K562 (cell line): Measurements from ENCODE around the gene MRPL10. TPM values are rescaled to one million over a fixed set of nuclear protein-coding genes. Genes with fewer than 3 reads are reported as not detected.

ENCODE experiments used
- ATAC-seq: fragments of 200-7000 bp; cut with Tn5 transposase; 3 replicates; pipeline ENCODE4 v1.9.1; 2020; ENCODE audit warnings: moderate library complexity
- BruUV-seq: library from RNA; stranded (reverse); fragments of 400-500 nt; replicated peaks from 2 replicates; lab custom pipeline; 2021; lab: Mats Ljungman, UMichigan
- CTCF ChIA-PET: fragments of 300-600 bp; formaldehyde crosslinking; extraction: SDS; loops from one replicate; lab custom pipeline; 2021; ENCODE audit warnings: low intra/inter-chr PET ratio; lab: Yijun Ruan, JAX
- POLR2A ChIA-PET: fragments of 300-600, 350-650 bp; sonication (Branson Sonifier 250); formaldehyde crosslinking; extraction: SDS; loops from one replicate; lab custom pipeline; 2021; ENCODE audit warnings: antibody characterized with exemption, inconsistent platforms; lab: Yijun Ruan, JAX
- DNase-seq, 4 experiments: peaks; one replicate each; pipeline versions ENCODE4 v3.0.0 to v3.0.0-alpha.2; 2011 to 2018; ENCODE audit warnings: low spot score in 3 of 4, mixed read lengths in 3 of 4; ENCODE audit errors: extremely low read depth in 1 of 4
- FAIRE-seq: peaks from 2 replicates; lab custom pipeline; 2011; peaks lifted over from hg19 to GRCh38; lab: Jason Lieb, UNC
- H2AFZ ChIP-seq: 2 replicates; pipeline ENCODE4 v1.6.0; 2011; ENCODE audit warnings: low read depth, low read length, control low read depth, inconsistent platforms
- H3K27ac ChIP-seq: fragments of 200-600 bp; 3 replicates; pipeline ENCODE4 v1.8.0; 2011; ENCODE audit warnings: low read depth, mild to moderate bottlenecking, control low read depth, inconsistent platforms, low read length, moderate library complexity, mixed read lengths; ENCODE audit errors: extremely low read depth
- H3K27me3 ChIP-seq, 2 experiments: fragments of 300-600 bp in 1 of 2; 2 replicates in 1 of 2; 3 replicates in 1 of 2; pipeline versions ENCODE4 v1.6.0 to v1.8.0; 2011; ENCODE audit warnings: inconsistent platforms in 2 of 2, low read length in 2 of 2, mild to moderate bottlenecking in 1 of 2, mixed read lengths in 1 of 2, moderate library complexity in 1 of 2; ENCODE audit not compliant: control insufficient read depth in 2 of 2, insufficient read depth in 2 of 2
- H3K36me3 ChIP-seq: fragments of 300-600 bp; 3 replicates; pipeline ENCODE4 v1.8.0; 2011; ENCODE audit warnings: mild to moderate bottlenecking, low read length, inconsistent platforms; ENCODE audit not compliant: control insufficient read depth, insufficient read depth
- H3K4me1 ChIP-seq, 2 experiments: fragments of 200-600 bp in 1 of 2; replicated peaks in 1 of 2; 2 replicates in 1 of 2; 3 replicates in 1 of 2; pipeline versions ENCODE4 v1.5.1 to v1.8.0; 2011; ENCODE audit warnings: inconsistent platforms in 2 of 2, low read length in 2 of 2, mild to moderate bottlenecking in 1 of 2, mixed read lengths in 1 of 2, moderate library complexity in 1 of 2; ENCODE audit not compliant: control insufficient read depth in 2 of 2, insufficient read depth in 2 of 2
- H3K4me2 ChIP-seq: 2 replicates; pipeline ENCODE4 v1.6.1; 2011; ENCODE audit warnings: low read length, control low read depth, inconsistent platforms, mixed read lengths; ENCODE audit not compliant: insufficient read depth
- H3K4me3 ChIP-seq: fragments of 200-600 bp; sonication (generic), shearing (Covaris generic); 2 replicates; pipeline ENCODE4 v1.5.1; 2016; ENCODE audit warnings: control low read depth, inconsistent platforms
- H3K79me2 ChIP-seq: fragments of 200-600 bp; 3 replicates; pipeline ENCODE4 v1.8.0; 2011; ENCODE audit warnings: low read length, inconsistent platforms; ENCODE audit not compliant: control insufficient read depth, insufficient read depth
- H3K9ac ChIP-seq, 2 experiments: 2 replicates each; pipeline versions ENCODE4 v1.6.0 to v1.6.1; 2011; ENCODE audit warnings: low read depth in 2 of 2, low read length in 2 of 2, control low read depth in 1 of 2, inconsistent platforms in 1 of 2, mild to moderate bottlenecking in 1 of 2, mixed read lengths in 1 of 2; ENCODE audit not compliant: insufficient read depth in 1 of 2
- H3K9me1 ChIP-seq: one replicate; pipeline ENCODE4 v1.6.0; 2011; ENCODE audit warnings: inconsistent platforms, mild to moderate bottlenecking, low read length, moderate library complexity; ENCODE audit not compliant: control insufficient read depth, insufficient read depth
- H3K9me3 ChIP-seq: replicated peaks from 2 replicates; pipeline ENCODE4 v1.5.1; 2011; ENCODE audit warnings: low read depth, low read length, inconsistent platforms; ENCODE audit not compliant: control insufficient read depth, insufficient read depth
- H4K20me1 ChIP-seq: replicated peaks from 2 replicates; pipeline ENCODE4 v1.6.1; 2011; ENCODE audit warnings: low read length, inconsistent platforms, mixed read lengths; ENCODE audit not compliant: control insufficient read depth, insufficient read depth
- BRCA1 ChIP-seq, 2 experiments: fragments of 450-650 bp in 1 of 2; sonication (generic) in 1 of 2; formaldehyde crosslinking in 1 of 2; IDR thresholded peaks; 2 replicates each; pipeline versions ENCODE4 v1.5.0 to v1.6.1; 2017 to 2020; ENCODE audit warnings: mild to moderate bottlenecking in 1 of 2, missing genetic modification reagents in 1 of 2
- C11orf30 ChIP-seq: fragments of 450-650 bp; IDR thresholded peaks from 2 replicates; pipeline ENCODE4 v1.6.1; 2016; ENCODE audit warnings: low read depth, mild to moderate bottlenecking
- CEBPG ChIP-seq, 3 experiments: fragments of 200-800 bp in 1 of 3; sonication (Bioruptor generic) in 1 of 3; sonication (generic) in 1 of 3; formaldehyde crosslinking in 1 of 3; IDR thresholded peaks in 2 of 3; conservative IDR thresholded peaks in 1 of 3; 2 replicates each; pipeline versions ENCODE4 v1.6.1 to v1.8.0; 2016 to 2022; ENCODE audit warnings: missing compliant biosample characterization in 2 of 3, missing genetic modification characterization in 2 of 3, mild to moderate bottlenecking in 1 of 3, missing genetic modification reagents in 1 of 3
- CREM ChIP-seq: IDR thresholded peaks from 2 replicates; pipeline ENCODE4 v1.6.1; 2014; ENCODE audit warnings: antibody characterized with exemption, low read depth
- CTBP1 ChIP-seq: fragments of 450-650 bp; IDR thresholded peaks from 2 replicates; pipeline ENCODE4 v1.6.1; 2016; ENCODE audit warnings: borderline replicate concordance
- EWSR1 ChIP-seq: fragments of 450-650 bp; IDR thresholded peaks from 2 replicates; pipeline ENCODE4 v1.6.1; 2018; ENCODE audit warnings: borderline replicate concordance, mild to moderate bottlenecking, low read depth, moderate library complexity; ENCODE audit not compliant: partially characterized antibody
- HSF4 ChIP-seq: fragments of 250-450 bp; sonication (Bioruptor Pico); IDR thresholded peaks from 2 replicates; pipeline ENCODE4 v2.1.2; 2022; ENCODE audit warnings: mild to moderate bottlenecking, moderate library complexity, borderline replicate concordance
- MAZ ChIP-seq, 2 experiments: fragments of 450-650 bp in 1 of 2; sonication (generic) in 1 of 2; formaldehyde crosslinking; IDR thresholded peaks in 1 of 2; conservative IDR thresholded peaks in 1 of 2; 2 replicates each; pipeline versions ENCODE4 v1.4.0 to v1.5.0; 2020; ENCODE audit warnings: mild to moderate bottlenecking in 1 of 2, missing genetic modification reagents in 1 of 2
- PHB ChIP-seq: fragments of 250-450 bp; sonication (Bioruptor Pico); IDR thresholded peaks from 2 replicates; pipeline ENCODE4 v1.5.0; 2021
- POLR2A ChIP-seq: fragments of 450-650 bp; conservative IDR thresholded peaks from 2 replicates; pipeline ENCODE4 v1.6.1; 2016
- RCOR1 ChIP-seq, 2 experiments: IDR thresholded peaks; 2 replicates each; pipeline ENCODE4 v1.6.1; 2012; ENCODE audit warnings: low read depth in 2 of 2, low read length in 2 of 2, borderline replicate concordance in 1 of 2, improper control_type of control experiment in 1 of 2
- SMAD4 ChIP-seq: fragments of 250-450 bp; sonication (Bioruptor Pico); conservative IDR thresholded peaks from 2 replicates; pipeline ENCODE4 v1.8.0; 2021; ENCODE audit warnings: inconsistent platforms, mild to moderate bottlenecking, moderate library complexity
- SNRNP70 ChIP-seq: fragments of 200-400 bp; formaldehyde crosslinking; optimal IDR thresholded peaks from 2 replicates; pipeline ENCODE3; 2017; ENCODE audit warnings: low read depth, low read length
- ZKSCAN3 ChIP-seq: fragments of 250-450 bp; sonication (Bioruptor Pico); IDR thresholded peaks from 2 replicates; pipeline ENCODE4 v1.4.0; 2020
- ZNF644 ChIP-seq: fragments of 200-800 bp; sonication (Bioruptor generic); IDR thresholded peaks from 2 replicates; pipeline ENCODE4 v1.6.1; 2016; ENCODE audit warnings: low read depth, missing genetic modification characterization, missing compliant biosample characterization
- ZNF695 ChIP-seq: fragments of 450-650 bp; formaldehyde crosslinking; IDR thresholded peaks from 2 replicates; pipeline ENCODE4 v1.4.0; 2020; ENCODE audit warnings: mild to moderate bottlenecking, moderate library complexity
- WGBS: fragments of 100-300 bp; shearing (Covaris generic); methylation state at CpG from one replicate; pipeline ENCODE4 v1.1.6; 2016; ENCODE audit warnings: low coverage, mixed read lengths; ENCODE audit not compliant: insufficient coverage; ENCODE audit errors: missing lambda C conversion rate; 5-methylcytosine and 5-hydroxymethylcytosine counted together
- in situ Hi-C: fragments of 300-500 bp; cut with MboI; formaldehyde crosslinking; loops from 4 replicates; pipeline ENCODE4 v1.15.0; 2018; ENCODE audit warnings: inconsistent platforms, mixed read lengths
- intact Hi-C: fragments of 100-400 bp; cut with micrococcal nuclease; formaldehyde crosslinking; loops from 2 replicates; pipeline ENCODE4 v1.14.2; 2022
- polyA plus RNA-seq, 8 experiments: library from polyadenylated mRNA; depleted of rRNA in 4 of 8; stranded (reverse) in 5 of 8; unstranded in 3 of 8; fragments of >200 nt; fragmentation: Nextera tagmentation in 2 of 8; fragmentation: Illumina TruSeq in 1 of 8; extraction: Ambion mirVana in 2 of 8; extraction: Trizol in 1 of 8; gene quantifications; 2 replicates each; pipeline versions ENCODE4 v1.2.1 to v1.2.3, GENCODE V29; 2011 to 2014; ENCODE audit warnings: inconsistent platforms in 1 of 8, missing spikeins in 1 of 8
- total RNA-seq, 7 experiments: library from RNA; depleted of rRNA in 6 of 7; stranded (reverse); fragments of >200 nt in 6 of 7; fragmentation: Illumina TruSeq in 2 of 7; extraction: Trizol in 2 of 7; gene quantifications; 2 replicates each; pipeline versions ENCODE4 v1.2.1 to v1.2.3, GENCODE V29; 2011 to 2021; ENCODE audit warnings: low replicate concordance in 1 of 7
- TF ChIP-seq, protein P1 (sequence below): fragments of 450-650 bp; formaldehyde crosslinking; IDR thresholded peaks from 2 replicates; pipeline ENCODE4 v1.4.0; 2022; ENCODE audit warnings: mild to moderate bottlenecking, moderate library complexity
- TF ChIP-seq, protein P2 (sequence below), 2 experiments: fragments of 450-650 bp; conservative IDR thresholded peaks; 2 replicates each; pipeline ENCODE4 v1.6.1; 2017; ENCODE audit warnings: mild to moderate bottlenecking in 2 of 2, moderate library complexity in 2 of 2
- TF ChIP-seq, protein P3 (sequence below): sonication (generic); formaldehyde crosslinking; IDR thresholded peaks from 2 replicates; pipeline ENCODE4 v1.8.0; 2023; ENCODE audit warnings: mild to moderate bottlenecking, missing genetic modification reagents

Gene MRPL10
- total and polyA plus RNA-seq, 9 of the 15 experiments (the other 6 are each of a cell fraction or from before 2014, with no cell fraction given) = 27.8 to 105 (median 67.3) TPM

DNA sequence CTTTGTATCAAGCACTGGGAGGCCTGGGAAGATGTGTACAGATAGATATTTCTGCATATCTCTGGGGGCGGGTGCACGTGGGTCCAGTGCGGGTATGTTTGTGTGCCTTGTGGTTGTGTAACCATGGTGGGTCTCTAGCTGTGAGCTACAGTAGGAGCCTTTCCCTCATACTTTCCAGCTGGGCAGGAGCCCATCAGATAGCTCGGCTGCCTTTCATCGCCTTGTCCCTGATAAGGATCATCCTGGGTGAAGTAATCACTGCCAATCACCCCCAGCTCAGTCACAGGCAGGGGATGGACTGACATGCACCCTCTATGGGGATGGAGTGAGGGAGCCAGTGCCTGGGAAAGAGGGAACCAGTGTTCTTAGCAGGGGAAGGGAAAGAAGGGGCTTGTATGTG is 12.9 kb upstream of the MRPL10 start:
- peaks cover 15% of the 10 kb centered on the region for H3K79me2 ChIP-seq
- H3K4me2 ChIP-seq = no peak overlapping the region; the same call in 1 of the 2 replicates
- 2% methylated on average over 5 of the region's 5 CpGs for WGBS
- H3K4me3 ChIP-seq = no peak overlapping the region
- POLR2A ChIA-PET = interaction anchor here (0.9 to 2.6 kb wide), 5 partner anchors 12 to 103 kb away, joined by 3 to 18 read pairs (median 5); partner anchors contain the start of gene SP2
- no peaks in the 10 kb centered on the region for H4K20me1 ChIP-seq
- H3K9me3 ChIP-seq = no peaks in the 10 kb centered on the region
- CTCF ChIA-PET = interaction anchor here (4.2 to 5.9 kb wide), 2 partner anchors 45 to 50 kb away, joined by 26 to 171 read pairs; no protein-coding TSS in a partner anchor
- no peaks in the 10 kb centered on the region for H3K27me3 ChIP-seq
- no peak overlapping the region for H2AFZ ChIP-seq
- H3K9me1 ChIP-seq = no peaks in the 10 kb centered on the region
- FAIRE-seq (no peak), DNase-seq (peak in 2 of 4 experiments; percentile 37 to 49), ATAC-seq (no peak)
- in situ Hi-C loops (loop anchor here (5.0 kb wide), 2 partner anchors 48 to 173 kb away; no protein-coding TSS in a partner anchor), intact Hi-C loops (loop anchor here (10.0 kb wide), 1 partner anchor 291 kb away; no protein-coding TSS in a partner anchor)
- no peak overlapping the region for H3K27ac ChIP-seq
- H3K4me1 ChIP-seq = peaks cover 35 to 54% of the 10 kb centered on the region in 2 experiments
- H3K36me3 ChIP-seq = peaks cover under 1% of the 10 kb centered on the region; the same call in 1 of the 3 replicates
- no TSS peak for BruUV-seq
- H3K9ac ChIP-seq = no peak overlapping the region; a peak in 1 of 4 replicates
- TF ChIP-seq RCOR1 (IDR thresholded peaks at IDR 0.05; ENCODE audit: borderline replicate concordance in 1 of 2, low read depth in 2 of 2, low read length in 2 of 2) (peak in 1 of 2 experiments; percentile 58; a peak in 2 of 4 replicates), POLR2A (no peak), HSF4 (no peak), PHB (CRISPR knock-in tag) (no peak), ZNF695 (CRISPR knock-in tag) (no peak), MAZ (CRISPR knock-in tag; conservative IDR thresholded peaks at IDR 0.05 in 1 of 2, IDR thresholded peaks at IDR 0.05 in 1 of 2) (peak in 1 of 2 experiments; percentile 47; a peak in 1 of 4 replicates), EWSR1 (no peak), CEBPG (CRISPR knock-in tag; IDR thresholded peaks at IDR 0.05) (no peak), CEBPG (tag; conservative IDR thresholded peaks at IDR 0.05 in 1 of 2, IDR thresholded peaks at IDR 0.05 in 1 of 2) (peak; percentile 55 to 61; a peak in 3 of 4 replicates), C11orf30 (no peak), SMAD4 (CRISPR knock-in tag) (no peak), SNRNP70 (no peak), BRCA1 (IDR thresholded peaks at IDR 0.05) (no peak), BRCA1 (CRISPR knock-in tag; IDR thresholded peaks at IDR 0.05) (no peak), ZKSCAN3 (CRISPR knock-in tag) (no peak), CREM (no peak), ZNF644 (tag) (no peak), CTBP1 (peak; percentile 84)
- TF ChIP-seq, protein P1, sequence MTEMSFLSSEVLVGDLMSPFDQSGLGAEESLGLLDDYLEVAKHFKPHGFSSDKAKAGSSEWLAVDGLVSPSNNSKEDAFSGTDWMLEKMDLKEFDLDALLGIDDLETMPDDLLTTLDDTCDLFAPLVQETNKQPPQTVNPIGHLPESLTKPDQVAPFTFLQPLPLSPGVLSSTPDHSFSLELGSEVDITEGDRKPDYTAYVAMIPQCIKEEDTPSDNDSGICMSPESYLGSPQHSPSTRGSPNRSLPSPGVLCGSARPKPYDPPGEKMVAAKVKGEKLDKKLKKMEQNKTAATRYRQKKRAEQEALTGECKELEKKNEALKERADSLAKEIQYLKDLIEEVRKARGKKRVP (CRISPR knock-in tag) = peak; percentile 39; the same call in 1 of the 2 replicates
- TF ChIP-seq, protein P2, sequence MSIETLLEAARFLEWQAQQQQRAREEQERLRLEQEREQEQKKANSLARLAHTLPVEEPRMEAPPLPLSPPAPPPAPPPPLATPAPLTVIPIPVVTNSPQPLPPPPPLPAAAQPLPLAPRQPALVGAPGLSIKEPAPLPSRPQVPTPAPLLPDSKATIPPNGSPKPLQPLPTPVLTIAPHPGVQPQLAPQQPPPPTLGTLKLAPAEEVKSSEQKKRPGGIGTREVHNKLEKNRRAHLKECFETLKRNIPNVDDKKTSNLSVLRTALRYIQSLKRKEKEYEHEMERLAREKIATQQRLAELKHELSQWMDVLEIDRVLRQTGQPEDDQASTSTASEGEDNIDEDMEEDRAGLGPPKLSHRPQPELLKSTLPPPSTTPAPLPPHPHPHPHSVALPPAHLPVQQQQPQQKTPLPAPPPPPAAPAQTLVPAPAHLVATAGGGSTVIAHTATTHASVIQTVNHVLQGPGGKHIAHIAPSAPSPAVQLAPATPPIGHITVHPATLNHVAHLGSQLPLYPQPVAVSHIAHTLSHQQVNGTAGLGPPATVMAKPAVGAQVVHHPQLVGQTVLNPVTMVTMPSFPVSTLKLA (conservative IDR thresholded peaks at IDR 0.05) = peak in 1 of 2 experiments; percentile 24; a peak in 1 of 4 replicates
- TF ChIP-seq, protein P3, sequence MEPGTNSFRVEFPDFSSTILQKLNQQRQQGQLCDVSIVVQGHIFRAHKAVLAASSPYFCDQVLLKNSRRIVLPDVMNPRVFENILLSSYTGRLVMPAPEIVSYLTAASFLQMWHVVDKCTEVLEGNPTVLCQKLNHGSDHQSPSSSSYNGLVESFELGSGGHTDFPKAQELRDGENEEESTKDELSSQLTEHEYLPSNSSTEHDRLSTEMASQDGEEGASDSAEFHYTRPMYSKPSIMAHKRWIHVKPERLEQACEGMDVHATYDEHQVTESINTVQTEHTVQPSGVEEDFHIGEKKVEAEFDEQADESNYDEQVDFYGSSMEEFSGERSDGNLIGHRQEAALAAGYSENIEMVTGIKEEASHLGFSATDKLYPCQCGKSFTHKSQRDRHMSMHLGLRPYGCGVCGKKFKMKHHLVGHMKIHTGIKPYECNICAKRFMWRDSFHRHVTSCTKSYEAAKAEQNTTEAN = no peak
